IPS-18a (cell line): ENCODE measurements around the gene MEP1B.
"Not testable (repeated sequence)": the region's sequence is repeated elsewhere in the genome, so short reads cannot be mapped to it uniquely, and the experiment has no call there.

ENCODE experiments used
- H3K27ac ChIP-seq: one replicate; pipeline ENCODE4 v1.5.1; 2013; ENCODE audit warnings: low read length
- H3K27me3 ChIP-seq: one replicate; pipeline ENCODE4 v1.6.1; 2013; ENCODE audit warnings: mild to moderate bottlenecking, low read length; ENCODE audit not compliant: control insufficient read depth, insufficient read depth
- H3K36me3 ChIP-seq: one replicate; pipeline ENCODE4 v1.6.1; 2013; ENCODE audit warnings: low read depth, low read length; ENCODE audit not compliant: control insufficient read depth
- H3K4me1 ChIP-seq: one replicate; pipeline ENCODE4 v1.6.1; 2013; ENCODE audit warnings: low read depth, low read length; ENCODE audit not compliant: control insufficient read depth
- H3K4me3 ChIP-seq: one replicate; pipeline ENCODE4 v1.5.1; 2013; ENCODE audit warnings: low read length
- H3K9ac ChIP-seq: one replicate; pipeline ENCODE4 v1.6.1; 2013; ENCODE audit warnings: mild to moderate bottlenecking, low read length, moderate library complexity
- H3K9me3 ChIP-seq: one replicate; pipeline ENCODE4 v1.6.1; 2013; ENCODE audit warnings: low read depth, low read length; ENCODE audit not compliant: control insufficient read depth

Gene MEP1B

DNA sequence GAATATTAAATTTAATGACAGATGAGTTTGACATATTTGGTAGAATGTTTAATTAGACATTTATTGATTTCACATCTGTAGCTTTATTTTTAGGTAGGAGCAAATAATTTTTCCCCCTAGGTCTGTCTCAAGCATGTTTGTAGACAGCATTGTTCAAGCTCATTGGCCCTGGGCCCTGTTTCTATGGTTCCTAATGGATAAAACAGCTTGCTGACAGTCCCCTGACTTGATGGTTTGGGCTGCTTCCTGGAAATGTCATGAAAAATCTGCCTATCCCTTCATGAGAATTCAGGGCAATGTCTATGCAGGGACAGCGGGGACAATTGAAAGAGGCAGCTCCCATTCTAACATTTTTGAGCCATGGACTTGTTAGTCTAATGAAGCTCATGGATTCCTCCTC is 14.6 kb upstream of the MEP1B start:
- no peaks in the 10 kb centered on the region for H3K4me1 ChIP-seq
- H3K4me3 ChIP-seq, result no peak overlapping the region
- H3K9ac ChIP-seq, result no peak overlapping the region
- H3K36me3 ChIP-seq, result no peaks in the 10 kb centered on the region
- no peak overlapping the region for H3K27ac ChIP-seq
- H3K9me3 ChIP-seq, result no peaks in the 10 kb centered on the region
- H3K27me3 ChIP-seq, result no peaks in the 10 kb centered on the region

DNA sequence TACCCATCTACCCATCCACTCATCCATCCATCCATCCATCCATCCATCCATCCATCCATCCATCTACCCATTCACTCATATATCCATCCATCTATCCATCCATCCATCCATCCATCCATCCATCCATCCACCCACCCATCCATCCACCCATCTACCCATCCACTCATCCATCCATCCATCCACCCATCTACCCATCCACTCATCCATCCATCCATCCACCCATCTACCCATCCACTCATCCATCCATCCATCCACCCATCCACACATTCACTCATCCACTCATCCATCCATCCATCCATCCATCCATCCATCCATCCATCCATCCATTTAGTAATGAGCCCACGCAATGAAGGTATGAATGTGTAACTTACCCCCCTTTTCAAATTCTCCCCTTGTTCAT is 13.1 kb upstream of the MEP1B start:
- H3K4me3 ChIP-seq, H3K27me3 ChIP-seq, H3K9ac ChIP-seq, H3K9me3 ChIP-seq, H3K4me1 ChIP-seq, H3K36me3 ChIP-seq, H3K27ac ChIP-seq: not testable (repeated sequence)

DNA sequence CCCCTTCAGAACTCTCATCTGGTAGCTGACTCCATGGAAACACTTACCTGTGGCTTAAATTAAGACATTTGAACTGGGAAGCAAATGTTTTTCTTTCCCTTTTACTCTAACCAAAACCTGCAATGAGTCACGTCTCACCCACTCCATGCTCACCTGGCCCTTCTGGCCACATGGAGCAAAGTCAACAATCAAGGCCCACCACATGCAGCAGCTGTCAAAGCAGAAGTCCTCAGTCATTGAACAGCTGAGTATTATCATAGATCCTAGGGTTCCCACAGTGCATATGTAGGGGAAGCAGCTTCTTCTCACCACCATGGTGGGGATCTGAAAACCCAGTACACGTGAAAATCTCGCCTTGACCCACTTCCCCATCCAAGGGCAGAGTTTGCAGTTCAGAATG is 12.3 kb upstream of the MEP1B start:
- Histone ChIP-seq H3K36me3 (no peaks in the 10 kb centered on the region), H3K9me3 (no peaks in the 10 kb centered on the region), H3K9ac (no peak overlapping the region), H3K27ac (no peak overlapping the region), H3K27me3 (no peaks in the 10 kb centered on the region), H3K4me3 (no peak overlapping the region), H3K4me1 (no peaks in the 10 kb centered on the region)

DNA sequence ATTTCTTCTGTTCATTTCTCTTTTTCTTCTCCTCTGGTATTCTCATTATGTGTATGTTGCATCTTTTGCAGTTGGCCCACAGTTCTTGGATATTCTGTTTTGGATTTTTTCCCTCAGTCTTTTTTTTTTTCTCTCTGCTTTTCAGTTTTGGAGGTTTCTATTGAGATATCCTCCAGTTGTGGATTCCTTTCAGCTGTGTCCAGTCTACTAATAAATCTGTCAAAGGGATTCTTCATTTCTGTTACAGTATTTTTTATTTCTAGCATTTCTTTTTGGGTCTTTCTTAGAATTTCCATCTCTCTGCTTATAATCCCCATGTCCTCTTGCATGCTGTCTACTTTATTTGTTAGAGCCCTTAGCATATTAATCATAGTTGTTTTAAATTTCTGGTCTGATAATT is 6.3 kb upstream of the MEP1B start:
- no peaks in the 10 kb centered on the region for H3K27me3 ChIP-seq
- H3K36me3 ChIP-seq, result no peaks in the 10 kb centered on the region
- H3K4me1 ChIP-seq, result no peaks in the 10 kb centered on the region
- no peak overlapping the region for H3K4me3 ChIP-seq
- H3K9me3 ChIP-seq, result no peaks in the 10 kb centered on the region
- no peak overlapping the region for H3K9ac ChIP-seq
- no peak overlapping the region for H3K27ac ChIP-seq

DNA sequence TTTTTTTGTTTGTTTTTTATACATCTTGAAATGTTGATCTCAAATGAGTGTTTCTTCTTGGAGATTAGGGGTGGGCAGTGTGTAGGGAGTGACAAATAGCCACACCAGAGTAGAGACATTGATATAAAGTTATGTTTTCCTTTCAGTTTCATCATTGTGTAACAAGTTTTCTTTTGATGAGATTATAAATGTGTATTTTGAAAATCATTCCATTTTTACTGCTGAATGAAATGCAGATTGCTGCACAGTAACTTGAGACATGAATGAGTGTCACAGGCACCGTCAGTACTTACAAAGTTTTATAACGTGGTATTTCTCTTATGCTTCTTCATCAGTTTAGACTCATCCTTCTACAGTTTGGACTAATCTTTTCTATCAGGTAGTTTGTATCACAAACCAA is 370 bp downstream of the MEP1B start:
- Histone ChIP-seq H3K27me3 (no peaks in the 10 kb centered on the region), H3K27ac (no peak overlapping the region), H3K36me3 (no peaks in the 10 kb centered on the region), H3K9me3 (no peaks in the 10 kb centered on the region), H3K9ac (no peak overlapping the region), H3K4me3 (no peak overlapping the region), H3K4me1 (no peaks in the 10 kb centered on the region)

DNA sequence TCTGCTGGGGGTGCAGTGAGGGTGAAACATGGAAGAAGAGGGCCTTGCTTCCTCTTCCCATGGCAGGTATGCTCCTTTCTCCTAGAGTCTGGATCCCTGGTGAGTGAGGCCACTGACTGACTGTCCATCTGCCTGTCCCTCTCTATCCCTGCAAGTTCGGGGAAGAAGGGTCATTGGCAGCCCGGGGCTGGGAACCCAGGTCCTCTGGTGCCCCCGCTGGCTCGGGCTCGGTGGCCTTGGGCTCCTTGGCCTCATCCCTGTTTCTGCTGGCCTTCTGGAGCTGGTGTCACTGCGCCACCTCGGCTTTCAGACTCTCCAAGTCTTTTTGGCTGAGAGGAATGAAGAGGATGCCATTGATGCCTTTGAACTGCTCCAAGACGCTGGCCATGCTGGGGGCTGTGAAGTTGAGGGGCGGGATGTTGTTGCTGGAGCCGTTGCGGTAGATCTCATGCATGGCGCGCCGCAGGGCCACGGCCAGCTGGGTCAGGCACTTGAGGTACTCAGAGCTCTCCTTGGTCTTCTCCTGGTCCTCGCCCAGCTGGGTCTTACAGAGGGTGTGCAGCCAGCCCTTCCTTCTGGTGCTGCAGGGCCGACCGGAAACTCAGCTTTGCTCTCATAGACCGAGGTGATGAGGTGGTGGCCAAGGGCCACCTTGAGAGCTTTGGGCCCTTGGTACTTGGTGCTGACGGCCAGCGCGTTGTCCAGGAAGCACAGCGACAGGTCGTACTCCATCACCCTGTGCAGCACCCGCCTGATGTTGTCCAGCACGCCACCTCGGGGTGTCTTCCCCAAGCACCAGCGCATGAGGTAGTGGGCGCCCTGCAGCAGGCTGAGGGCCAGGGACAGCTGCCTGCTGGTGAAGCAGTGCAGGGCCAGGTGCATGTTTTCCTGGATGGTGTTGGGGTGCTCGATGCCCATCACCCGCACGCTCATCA is 6.3 kb downstream of the MEP1B start:
- no peaks in the 10 kb centered on the region for H3K4me1 ChIP-seq
- no peaks in the 10 kb centered on the region for H3K9me3 ChIP-seq
- no peak overlapping the region for H3K4me3 ChIP-seq
- no peak overlapping the region for H3K9ac ChIP-seq
- no peaks in the 10 kb centered on the region for H3K36me3 ChIP-seq
- H3K27ac ChIP-seq, result no peak overlapping the region
- H3K27me3 ChIP-seq, result no peaks in the 10 kb centered on the region

DNA sequence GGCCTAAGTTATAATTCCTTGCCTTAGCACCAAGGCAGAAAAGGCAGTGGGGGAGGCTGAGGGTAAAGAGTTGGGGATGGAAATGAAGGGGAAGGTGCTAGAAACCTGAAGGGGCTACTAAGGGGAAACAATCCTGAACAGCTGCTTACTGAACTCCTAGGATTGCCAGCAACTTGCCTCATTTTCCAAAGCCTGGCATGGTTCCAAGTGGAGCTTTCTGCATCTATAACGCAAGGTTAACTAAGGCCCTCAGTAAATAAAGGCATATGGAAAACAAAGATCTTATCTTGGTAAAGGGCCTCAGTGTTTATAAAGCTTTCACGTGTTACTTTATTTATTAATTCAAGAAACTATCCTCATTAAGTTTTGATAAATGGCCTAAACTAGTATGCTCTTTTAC is 10.9 kb downstream of the MEP1B start:
- no peak overlapping the region for H3K9ac ChIP-seq
- no peaks in the 10 kb centered on the region for H3K27me3 ChIP-seq
- H3K36me3 ChIP-seq, result no peaks in the 10 kb centered on the region
- no peak overlapping the region for H3K27ac ChIP-seq
- H3K4me3 ChIP-seq, result no peak overlapping the region
- H3K9me3 ChIP-seq, result no peaks in the 10 kb centered on the region
- H3K4me1 ChIP-seq, result no peaks in the 10 kb centered on the region

DNA sequence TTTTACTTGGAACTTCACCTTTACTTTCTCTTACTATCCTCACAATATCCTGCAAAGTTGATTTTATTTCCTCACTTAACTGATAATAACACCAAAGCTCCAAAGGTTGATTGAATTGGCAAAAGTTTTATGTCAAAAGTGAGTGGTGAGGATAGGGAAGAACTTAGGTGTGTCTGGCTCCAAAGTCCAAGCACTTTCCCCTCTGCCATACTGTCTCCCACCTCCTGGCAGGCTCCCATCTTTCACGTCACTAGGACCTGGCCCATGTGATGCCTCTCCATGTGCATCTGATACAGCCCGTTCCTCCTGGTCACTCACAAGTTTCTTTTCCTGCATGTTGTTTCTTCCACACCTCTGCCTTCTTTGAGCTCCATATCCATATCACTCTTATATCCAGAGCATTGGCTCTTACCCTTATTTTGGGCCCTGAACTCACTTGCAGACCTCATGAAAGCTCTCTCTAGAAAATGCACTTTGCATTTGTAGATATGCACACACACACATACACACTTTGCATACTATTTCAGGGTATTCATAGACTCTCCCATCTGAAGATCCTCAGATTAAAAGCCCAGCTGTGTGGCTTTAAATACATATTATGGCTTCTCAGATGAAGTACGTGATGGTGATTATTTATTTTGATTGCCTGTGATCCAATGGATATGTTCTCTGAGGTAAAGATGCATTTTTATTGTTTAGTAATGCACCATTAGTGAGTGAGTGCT is 12.3 kb downstream of the MEP1B start:
- Histone ChIP-seq H3K27ac (no peak overlapping the region), H3K9ac (no peak overlapping the region), H3K36me3 (no peaks in the 10 kb centered on the region), H3K4me1 (no peaks in the 10 kb centered on the region), H3K9me3 (no peaks in the 10 kb centered on the region), H3K27me3 (no peaks in the 10 kb centered on the region), H3K4me3 (no peak overlapping the region)

DNA sequence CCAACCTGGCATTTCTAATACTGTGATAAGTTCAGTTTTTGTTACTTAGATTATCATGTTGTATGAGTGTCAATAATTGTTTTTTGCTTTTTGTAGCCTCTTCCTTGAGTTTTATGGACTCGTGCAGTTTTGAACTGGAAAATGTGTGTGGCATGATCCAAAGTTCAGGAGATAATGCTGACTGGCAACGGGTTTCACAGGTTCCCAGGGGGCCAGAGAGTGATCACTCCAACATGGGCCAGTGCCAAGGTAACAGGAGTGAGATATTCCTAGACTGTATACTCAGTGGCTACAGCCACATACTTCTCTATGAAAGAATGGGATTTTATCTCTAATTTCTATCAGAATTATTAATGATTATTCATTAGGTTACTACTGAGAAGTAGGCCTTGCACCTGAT is 18.2 kb downstream of the MEP1B start:
- Histone ChIP-seq H3K4me1 (no peaks in the 10 kb centered on the region), H3K36me3 (no peaks in the 10 kb centered on the region), H3K27me3 (no peaks in the 10 kb centered on the region), H3K9me3 (no peaks in the 10 kb centered on the region), H3K4me3 (no peak overlapping the region), H3K27ac (no peak overlapping the region), H3K9ac (no peak overlapping the region)

DNA sequence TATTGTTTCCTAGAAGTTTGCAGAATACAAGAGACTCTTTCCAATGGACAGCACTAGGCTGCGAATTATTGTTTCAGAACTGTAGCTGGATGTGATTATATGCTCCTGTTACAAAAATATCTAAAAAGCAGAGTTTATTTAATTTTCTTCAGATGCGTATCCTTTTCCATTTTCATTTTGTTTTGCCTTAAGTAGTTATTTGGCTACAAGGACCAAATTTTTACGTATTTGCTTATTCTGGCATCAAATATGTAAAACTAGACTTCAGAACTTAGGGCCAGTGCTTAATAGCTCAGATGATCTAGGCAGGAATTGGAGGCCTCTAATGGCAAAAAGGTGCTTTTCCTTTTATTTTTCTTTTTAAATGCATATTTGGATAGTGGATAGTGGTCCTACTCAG is 18.7 kb downstream of the MEP1B start:
- Histone ChIP-seq H3K9ac (no peak overlapping the region), H3K4me3 (no peak overlapping the region), H3K27ac (no peak overlapping the region), H3K36me3 (no peaks in the 10 kb centered on the region), H3K4me1 (no peaks in the 10 kb centered on the region), H3K9me3 (no peaks in the 10 kb centered on the region), H3K27me3 (no peaks in the 10 kb centered on the region)

DNA sequence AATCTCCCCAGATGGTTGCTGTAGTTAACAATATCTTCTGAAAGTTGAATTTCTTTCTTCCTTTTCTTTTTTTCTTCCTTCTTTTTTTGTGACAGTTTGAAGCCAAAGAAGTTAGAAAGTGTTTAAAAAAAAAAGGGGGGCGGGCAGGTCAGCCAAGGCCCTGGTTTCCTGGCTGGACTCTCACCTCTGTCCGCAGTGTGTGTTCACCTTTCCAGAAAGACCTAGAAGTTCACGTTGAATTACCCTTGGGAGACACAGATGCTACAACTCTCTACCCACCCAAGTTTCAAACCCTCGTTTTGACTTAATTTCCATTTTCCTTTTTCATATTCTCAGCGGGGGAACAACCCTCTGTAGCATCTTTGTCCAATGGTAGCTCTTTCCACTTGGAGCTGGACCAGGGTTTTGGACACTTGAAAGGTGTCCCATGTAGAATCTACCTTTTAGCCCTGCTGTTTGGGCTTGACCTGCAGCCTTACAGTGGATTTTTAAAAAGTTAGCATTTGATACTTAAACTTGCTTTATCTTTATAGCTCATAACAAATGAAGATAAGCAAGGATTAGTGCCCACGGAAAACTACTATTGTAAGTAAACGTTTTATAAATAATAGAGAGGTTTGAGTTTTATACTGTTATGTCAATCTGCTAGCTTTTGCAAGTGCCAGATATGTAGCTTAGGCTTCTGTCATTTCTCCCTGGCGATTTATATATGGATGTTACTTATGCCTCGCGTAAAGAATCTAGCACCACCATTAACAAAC is 20.0 kb downstream of the MEP1B start:
- H3K36me3 ChIP-seq, result no peaks in the 10 kb centered on the region
- no peak overlapping the region for H3K4me3 ChIP-seq
- H3K9ac ChIP-seq, result no peak overlapping the region
- H3K27ac ChIP-seq, result no peak overlapping the region
- H3K27me3 ChIP-seq, result no peaks in the 10 kb centered on the region
- H3K9me3 ChIP-seq, result no peaks in the 10 kb centered on the region
- H3K4me1 ChIP-seq, result no peaks in the 10 kb centered on the region
